Cardiac fibroblast (primary cell): Measurements from ENCODE around the gene NAV2.
"Not testable (repeated sequence)": the region's sequence is repeated elsewhere in the genome, so short reads cannot be mapped to it uniquely, and the experiment has no call there.

Experiments used
- DNase-seq, 2 donors: peaks; one replicate each; pipeline versions ENCODE4 v3.0.0 to v3.0.0-alpha.2; 2010; ENCODE audit warnings: low read depth in 2 of 2
- H3K4me3 ChIP-seq, 2 donors: replicated peaks in 1 of 2; 1 replicate in 1 of 2; 2 replicates in 1 of 2; pipeline ENCODE4 v1.5.1; 2011; ENCODE audit warnings: low read depth in 2 of 2, low read length in 2 of 2, mild to moderate bottlenecking in 2 of 2, moderate library complexity in 1 of 2
- TF ChIP-seq, protein P1 (sequence below): IDR thresholded peaks from one replicate; pipeline ENCODE4 v1.5.1; 2011; ENCODE audit warnings: low read depth, mild to moderate bottlenecking, low read length, inconsistent platforms

Gene NAV2

DNA sequence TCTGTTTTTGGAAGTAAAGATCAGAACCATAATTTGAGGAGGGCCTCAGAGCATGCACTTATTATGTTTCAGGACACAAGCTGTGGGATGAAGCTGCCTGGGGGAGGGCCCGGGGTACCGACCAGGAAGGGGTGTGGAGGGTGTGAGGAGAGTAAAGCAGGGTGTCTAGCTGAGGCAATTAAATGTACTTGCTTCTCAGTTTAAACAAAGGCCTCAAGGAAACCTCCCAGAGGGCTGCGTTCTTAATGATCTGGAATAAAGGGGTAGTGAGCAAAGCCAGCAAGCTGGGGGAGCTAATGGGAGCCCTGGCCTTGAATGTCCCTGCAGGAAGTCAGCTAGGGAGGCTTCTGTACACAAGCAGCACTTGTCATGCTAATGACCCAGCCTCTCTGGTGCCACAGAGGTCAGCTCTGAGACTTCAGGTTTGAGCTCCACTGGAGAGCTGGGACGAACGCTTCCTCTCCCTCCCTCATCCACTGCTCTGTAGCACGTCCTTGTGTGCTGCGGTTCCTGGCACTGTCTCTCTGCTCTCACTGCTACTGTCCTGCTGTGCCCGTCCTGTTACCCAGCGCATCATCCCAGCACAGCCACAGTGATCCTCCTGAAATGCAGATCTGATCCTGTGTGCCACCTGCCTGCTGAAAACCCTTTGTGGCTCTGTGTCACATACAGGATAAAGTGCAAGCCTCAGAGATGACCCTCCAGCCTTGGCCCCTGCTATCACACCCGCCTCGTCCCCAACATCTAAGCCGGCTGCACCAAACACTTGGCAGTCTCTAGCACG lies 287.9 kb downstream of the NAV2 start:
- H3K4me3 ChIP-seq = no peak overlapping the region
- no peak for DNase-seq
- TF ChIP-seq, protein P1, sequence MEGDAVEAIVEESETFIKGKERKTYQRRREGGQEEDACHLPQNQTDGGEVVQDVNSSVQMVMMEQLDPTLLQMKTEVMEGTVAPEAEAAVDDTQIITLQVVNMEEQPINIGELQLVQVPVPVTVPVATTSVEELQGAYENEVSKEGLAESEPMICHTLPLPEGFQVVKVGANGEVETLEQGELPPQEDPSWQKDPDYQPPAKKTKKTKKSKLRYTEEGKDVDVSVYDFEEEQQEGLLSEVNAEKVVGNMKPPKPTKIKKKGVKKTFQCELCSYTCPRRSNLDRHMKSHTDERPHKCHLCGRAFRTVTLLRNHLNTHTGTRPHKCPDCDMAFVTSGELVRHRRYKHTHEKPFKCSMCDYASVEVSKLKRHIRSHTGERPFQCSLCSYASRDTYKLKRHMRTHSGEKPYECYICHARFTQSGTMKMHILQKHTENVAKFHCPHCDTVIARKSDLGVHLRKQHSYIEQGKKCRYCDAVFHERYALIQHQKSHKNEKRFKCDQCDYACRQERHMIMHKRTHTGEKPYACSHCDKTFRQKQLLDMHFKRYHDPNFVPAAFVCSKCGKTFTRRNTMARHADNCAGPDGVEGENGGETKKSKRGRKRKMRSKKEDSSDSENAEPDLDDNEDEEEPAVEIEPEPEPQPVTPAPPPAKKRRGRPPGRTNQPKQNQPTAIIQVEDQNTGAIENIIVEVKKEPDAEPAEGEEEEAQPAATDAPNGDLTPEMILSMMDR = no peak

- no peak for DNase-seq
- H3K4me3 ChIP-seq = no peak overlapping the region
- TF ChIP-seq, protein P1 = no peak
Observed at GRCh38 chr11:20002312-20003216, 289.9 kb downstream of the NAV2 start.

- no peak overlapping the region for H3K4me3 ChIP-seq
Observed at GRCh38 chr11:20003351-20003750, 290.7 kb downstream of the NAV2 start.

DNA sequence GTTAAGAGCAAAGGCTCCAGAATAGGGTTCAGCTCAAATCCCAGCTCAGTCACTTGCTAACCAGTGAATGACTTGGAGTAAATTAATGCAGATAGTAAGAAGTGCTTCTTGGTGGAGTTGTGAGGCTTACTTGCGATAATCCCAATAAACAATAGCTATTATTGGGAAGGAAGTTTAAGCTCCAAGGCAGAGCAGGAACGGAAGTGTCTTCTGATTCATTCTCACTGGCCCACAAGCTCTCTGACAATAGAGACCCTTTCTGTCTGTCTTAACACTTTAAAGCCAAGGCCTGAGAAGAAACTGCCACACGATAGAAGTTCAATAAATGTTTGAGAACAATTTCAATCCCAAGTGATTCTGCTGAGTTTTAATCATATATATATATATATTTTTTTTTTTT lies 292.2 kb downstream of the NAV2 start:
- TF ChIP-seq, protein P1 = no peak
- no peak for DNase-seq
- no peak overlapping the region for H3K4me3 ChIP-seq

More at GRCh38 chr11:20003351-20003750, 290.7 kb downstream of the NAV2 start:
- no peak for DNase-seq
- TF ChIP-seq, protein P1 = no peak

GRCh38 chr11:20005747-20006146 lies 293.1 kb downstream of the NAV2 start:
- no peak for DNase-seq
- TF ChIP-seq, protein P1 = no peak
- no peak overlapping the region for H3K4me3 ChIP-seq

DNA sequence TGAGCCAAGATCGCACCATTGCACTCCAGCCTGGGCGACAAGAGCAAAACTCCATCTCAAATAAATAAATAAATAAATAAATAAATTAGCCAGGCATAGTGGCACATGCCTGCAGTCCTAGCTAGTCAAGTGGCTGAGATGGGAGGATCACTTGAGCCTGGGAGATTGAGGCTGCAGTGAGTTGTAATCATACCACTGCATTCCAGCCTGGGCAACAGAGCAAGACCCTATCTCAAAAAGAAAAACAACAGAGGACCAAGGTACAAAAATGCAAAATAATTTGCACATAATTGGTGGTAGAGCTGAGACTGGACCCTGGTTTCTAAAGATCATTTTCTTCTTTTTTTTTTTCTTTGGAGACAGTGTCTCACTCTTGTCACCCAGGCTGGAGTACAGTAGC lies 294.0 kb downstream of the NAV2 start:
- DNase-seq, H3K4me3 ChIP-seq: not testable (repeated sequence)

- no peak overlapping the region for H3K4me3 ChIP-seq
- no peak for DNase-seq
- TF ChIP-seq, protein P1 = no peak
Observed at GRCh38 chr11:20007386-20007785, 294.7 kb downstream of the NAV2 start.
